A172 (cell line): ENCODE data around the gene CD40. TPM values are rescaled to one million over a fixed set of nuclear protein-coding genes. Genes with fewer than 3 reads are reported as not detected.
"Not testable (repeated sequence)": the region's sequence is repeated elsewhere in the genome, so short reads cannot be mapped to it uniquely, and the experiment has no call there.

Experiments used
- DNase-seq: peaks from one replicate; pipeline ENCODE4 v3.0.0-alpha.2; 2015; ENCODE audit warnings: low spot score
- total RNA-seq: library from RNA; depleted of rRNA; stranded (reverse); fragments of >200 nt; shearing (Covaris generic); gene quantifications from 2 replicates; pipeline ENCODE4 v1.2.3, GENCODE V29; 2014; rRNA removed

CD40 gene
- not detected in 2 replicates for total RNA-seq

- no peak for DNase-seq
These were observed at the start of gene CD40 for GRCh38 chr20:46117704-46118467. Gene CD40 (plus strand): TSS chr20:46118314. CDS start chr20:46118344, 30 bp downstream.

DNA sequence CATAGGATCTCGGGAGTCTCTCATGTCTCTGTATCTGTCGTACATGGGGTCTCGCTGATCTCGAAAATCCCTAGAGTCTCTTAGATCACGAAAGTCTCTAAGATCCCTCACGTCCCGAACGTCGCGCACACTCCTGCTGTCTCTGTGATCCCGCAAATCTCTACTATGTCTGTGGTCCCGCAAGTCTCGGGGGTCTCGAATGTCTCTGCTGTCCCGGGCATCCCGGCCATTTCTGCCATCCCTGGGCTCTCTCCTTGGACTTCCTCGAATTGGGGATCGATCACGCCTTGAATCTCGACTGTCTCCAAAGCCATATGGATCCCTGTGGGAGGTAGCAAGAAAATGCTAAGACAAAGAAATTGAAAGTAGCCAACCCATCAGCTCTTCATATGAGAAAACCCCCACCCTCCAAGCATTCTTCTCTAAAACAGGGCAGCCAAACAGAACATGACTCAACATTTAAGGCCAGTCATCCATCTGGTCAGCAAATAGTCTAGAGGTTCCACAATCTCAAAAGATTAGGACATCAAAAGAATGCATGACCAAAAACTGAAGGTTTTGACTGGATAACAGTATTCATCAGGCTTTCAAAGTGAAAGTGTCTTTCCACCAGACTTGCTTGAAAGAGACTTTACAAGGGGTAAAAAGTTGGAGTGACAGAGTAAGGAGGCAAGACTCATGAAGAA lies 47.8 kb upstream of the CD40 start:
- peak; percentile 44 for DNase-seq

- DNase-seq = peak; percentile 4
These were observed 46.5 kb upstream of the CD40 start for GRCh38 chr20:46071573-46071972.

- no peak for DNase-seq
These were observed 45.1 kb upstream of the CD40 start for GRCh38 chr20:46073024-46073423.

DNA sequence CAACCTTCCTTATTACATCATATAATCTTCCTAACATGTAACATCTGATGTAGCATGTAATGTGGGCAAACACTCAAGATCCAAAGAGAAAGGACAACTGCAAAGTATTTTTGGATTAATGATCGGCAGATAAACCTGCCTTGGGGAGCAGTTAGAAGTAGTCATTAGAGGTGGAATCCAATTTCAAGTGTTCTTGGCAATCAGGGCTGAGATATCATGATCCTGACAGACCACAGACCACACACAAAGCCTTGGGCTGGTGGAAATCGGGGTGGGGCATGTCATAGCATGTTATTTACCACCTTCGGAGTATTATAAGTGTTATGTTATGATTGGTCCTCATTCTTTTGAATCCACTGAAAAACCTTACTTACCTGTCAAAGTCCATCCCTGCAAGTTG lies 44.7 kb upstream of the CD40 start:
- DNase-seq = no peak

GRCh38 chr20:46074006-46074405 lies 44.1 kb upstream of the CD40 start:
- no peak for DNase-seq

- no peak for DNase-seq
These were observed 41.3 kb upstream of the CD40 start for GRCh38 chr20:46076806-46077205.

DNA sequence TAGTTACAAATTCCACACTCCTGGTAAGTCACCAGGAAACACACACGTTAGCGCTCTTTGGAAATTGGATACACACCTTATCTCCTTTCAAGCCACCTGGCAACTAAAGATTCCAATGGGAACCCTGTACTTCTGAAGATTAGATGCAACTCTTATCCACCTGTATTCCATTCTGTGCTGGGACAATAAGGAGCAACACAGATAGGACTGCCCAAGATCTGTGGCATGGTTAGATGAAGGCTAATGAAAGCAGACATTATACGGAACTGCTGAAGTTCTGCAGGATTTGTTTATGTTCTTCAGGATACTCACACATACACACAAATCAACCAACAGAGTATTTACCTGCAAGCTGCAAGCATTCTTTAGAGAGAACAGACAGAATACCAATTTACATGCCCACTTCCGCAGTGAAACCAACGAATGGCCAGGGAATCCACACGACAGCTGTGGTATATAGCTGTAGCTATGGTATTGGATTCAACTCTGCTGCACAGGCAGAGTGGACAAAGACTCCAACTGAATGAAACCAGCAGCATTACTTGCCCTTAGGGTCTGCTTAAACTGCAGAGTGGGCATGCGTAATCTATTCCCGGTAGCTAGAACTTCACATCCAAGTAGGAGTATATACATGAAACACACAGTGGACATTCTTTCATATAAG lies 40.3 kb upstream of the CD40 start:
- no peak for DNase-seq

DNA sequence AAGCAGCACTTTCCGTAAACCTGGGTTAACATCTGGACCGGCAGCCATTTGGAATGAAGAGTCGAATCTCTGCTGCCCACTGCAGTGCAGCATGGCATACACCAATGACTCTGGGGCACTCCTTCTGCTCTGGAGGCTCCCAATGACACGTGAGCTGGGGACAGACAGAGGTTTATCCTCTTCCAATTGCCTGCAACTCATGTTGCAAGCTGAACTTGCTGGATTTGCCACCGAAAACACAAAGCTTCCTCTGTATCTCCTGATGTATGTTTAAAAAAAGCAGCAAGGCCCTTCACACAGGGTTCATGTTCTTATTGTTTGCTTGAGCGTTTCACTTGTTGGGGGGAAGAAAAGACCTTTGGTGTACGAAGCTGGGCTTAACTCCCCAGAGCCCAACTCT lies 39.2 kb upstream of the CD40 start:
- DNase-seq = no peak

GRCh38 chr20:46081074-46081473 lies 37.0 kb upstream of the CD40 start:
- DNase-seq = no peak

GRCh38 chr20:46083101-46083500 lies 35.0 kb upstream of the CD40 start:
- no peak for DNase-seq

DNA sequence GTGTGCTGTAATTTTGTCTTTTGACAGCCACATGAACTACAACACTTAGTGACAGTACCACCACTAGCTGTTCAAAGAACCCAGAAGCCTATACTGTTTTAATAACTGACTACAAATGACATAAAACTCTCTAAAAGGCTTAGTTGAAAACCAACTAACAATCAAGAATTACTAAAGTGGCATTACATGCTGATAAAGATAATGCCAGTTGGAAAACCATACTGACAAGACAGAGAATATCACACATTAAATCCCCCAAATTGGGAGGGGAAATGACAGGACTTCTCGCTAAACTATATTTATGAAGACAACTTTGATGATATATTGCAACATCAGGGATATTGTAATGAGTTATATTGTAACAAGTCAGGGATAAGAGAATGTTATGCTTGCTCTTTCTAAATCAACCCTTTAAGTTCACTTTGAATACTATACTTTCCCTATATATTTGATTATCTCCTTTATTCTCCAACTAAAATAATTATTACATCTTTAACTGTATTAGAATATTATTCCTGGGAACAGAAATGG lies 34.5 kb upstream of the CD40 start:
- no peak for DNase-seq

DNA sequence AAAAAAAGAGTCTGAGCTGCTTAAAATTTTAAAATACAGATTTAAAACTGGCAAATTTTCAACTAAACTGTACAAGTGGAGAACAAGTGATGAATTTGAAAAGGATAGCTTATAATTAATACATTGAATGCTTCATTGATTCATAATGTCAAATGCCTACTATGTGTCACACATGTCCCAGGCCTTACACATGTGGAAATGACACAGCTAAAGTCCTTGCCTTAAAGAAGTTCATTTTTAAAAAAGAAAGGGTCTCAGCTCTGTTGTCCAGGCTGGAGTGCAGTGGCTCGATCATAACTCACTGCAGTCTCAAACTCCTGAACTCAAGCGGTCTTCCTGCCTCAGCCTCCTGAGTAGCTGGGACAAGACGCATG lies 33.3 kb upstream of the CD40 start:
- DNase-seq = no peak

DNA sequence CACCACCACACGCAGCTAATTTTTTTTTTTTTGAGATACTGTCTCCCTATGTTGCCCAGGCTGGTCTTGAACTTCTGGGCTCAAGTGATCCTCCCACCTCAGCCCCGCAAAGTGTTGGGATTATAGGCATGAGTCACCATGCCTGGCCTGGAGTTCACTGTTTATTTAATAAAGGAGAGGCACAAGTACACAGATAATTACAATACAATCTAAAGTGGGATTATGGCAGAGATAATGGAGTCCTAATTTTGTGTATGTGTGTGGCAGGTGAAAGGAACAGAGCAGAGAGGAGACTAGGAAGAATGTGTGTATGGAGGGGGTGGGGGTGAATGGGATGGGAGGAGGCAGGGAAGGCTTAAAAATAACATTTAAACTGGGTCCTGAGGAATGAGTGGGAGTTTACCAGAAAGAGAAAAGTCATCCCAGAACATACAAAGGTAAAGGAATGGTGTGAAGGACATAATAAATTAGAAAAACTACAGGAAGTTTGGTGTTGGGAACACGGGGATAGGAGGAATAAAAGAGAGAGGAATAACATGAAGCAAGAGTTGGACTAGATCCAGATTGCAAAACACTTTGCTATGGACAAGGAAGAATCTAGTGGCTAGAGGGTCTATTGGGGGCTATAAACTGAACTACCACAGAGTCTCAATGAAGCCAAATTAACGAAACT lies 32.8 kb upstream of the CD40 start:
- peak; percentile 24 for DNase-seq

DNA sequence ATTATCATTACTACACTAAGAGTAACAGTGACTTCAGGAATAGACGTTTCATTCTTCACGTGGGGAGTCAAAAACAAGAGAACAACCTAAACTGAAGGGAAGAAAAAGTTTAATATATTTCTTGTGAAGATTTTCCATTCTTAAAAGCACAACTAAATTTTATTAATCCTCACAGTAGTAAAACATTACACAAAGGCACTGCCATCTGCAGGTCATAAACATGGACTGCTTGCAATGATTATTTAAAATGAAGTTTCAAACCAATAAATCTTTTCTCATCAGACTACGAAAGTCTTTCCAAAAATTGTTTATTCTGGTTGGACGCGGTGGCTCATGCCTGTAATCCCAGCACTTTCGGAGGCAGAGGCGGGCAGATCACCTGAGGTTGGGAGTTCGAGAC lies 31.0 kb upstream of the CD40 start:
- no peak for DNase-seq

DNA sequence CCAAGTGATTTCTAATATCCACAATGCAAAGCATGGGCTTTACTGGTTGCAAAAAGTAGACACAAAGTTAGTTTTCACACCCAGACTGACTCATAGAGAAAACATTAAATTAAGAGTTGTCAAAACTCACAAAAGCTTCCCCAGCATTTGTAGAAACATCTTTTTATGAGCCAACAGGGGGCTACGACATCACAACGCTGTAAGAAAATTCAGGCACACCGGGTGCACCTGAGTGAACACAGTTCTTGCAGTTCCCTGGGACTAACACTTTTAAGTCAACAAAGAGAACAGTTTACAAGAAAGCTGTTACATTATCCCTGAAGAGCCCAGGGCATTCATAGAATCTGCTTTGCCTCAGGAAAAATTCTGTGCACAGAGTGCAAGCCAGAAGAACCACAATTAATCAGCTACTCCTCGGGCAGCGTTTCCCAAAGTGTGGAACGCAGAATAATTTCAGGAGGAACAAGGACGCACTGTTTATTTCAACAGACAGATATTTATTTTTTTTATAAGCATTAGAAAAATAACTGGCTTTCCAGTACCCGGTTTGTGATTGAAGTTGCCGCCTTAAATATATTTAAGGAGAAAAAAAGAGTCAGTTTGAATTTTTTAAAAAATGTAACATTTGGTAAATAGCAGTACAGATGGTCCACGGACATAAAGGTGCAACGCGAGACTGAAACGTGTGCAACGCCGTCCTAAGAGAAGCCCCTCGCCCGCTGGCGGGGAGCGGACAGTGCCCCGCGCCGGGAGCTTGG lies 29.5 kb upstream of the CD40 start:
- DNase-seq = peak; percentile 23

GRCh38 chr20:46089167-46089416 lies 29.0 kb upstream of the CD40 start:
- no peak for DNase-seq

- peak; percentile 91 for DNase-seq
These were observed 28.4 kb upstream of the CD40 start, which contains the start of gene NCOA5 for GRCh38 chr20:46089417-46090388. Gene NCOA5 (minus strand): TSS chr20:46089962. CDS start chr20:46079424, 10,538 bp downstream.

DNA sequence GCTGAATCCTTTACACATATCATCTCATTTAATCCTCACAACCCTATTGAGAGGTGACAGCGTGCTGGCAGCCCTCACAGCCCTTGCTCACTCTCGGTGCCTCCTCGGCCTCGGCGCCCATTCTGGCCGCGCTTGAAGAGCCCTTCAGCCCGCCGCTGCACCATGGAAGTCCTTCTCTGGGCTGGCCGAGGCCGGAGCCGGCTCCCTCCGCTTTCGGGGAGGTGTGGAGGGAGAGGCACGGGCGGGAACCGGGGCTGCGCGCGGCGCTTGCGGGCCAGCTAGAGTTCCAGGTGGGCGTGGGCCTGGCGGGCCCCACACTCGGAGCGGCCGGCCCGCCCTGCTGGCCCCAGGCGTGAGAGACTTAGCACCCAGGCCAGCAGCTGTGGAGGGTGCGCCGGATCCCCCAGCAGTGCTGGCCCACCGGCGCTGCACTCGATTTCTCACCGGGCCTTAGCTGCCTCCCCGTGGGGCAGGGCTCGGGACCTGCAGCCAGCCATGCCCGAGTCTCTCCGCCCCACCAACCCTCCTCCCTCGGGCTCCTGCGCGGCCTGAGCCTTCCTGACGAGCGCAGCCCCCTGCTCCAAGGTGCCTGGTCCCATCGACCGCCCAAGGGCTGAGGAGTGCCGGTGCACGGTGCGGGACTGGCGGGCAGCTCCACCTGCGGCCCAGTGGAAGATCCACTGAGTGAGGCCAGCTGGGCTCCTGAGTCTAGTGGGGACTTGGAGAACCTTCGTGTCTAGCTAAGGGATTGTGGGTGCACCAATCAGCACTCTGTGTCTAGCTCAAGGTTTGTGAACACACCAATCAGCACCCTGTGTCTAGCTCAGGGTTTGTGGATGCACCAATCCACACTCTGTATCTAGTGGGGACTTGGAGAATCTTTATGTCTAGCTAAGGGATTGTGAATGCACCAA lies 26.2 kb upstream of the CD40 start:
- not testable (repeated sequence) for DNase-seq
